PC-9 (cell line): ENCODE results near the gene STX12. TPM values are rescaled to one million over a fixed set of nuclear protein-coding genes. Genes with fewer than 3 reads are reported as not detected.

Experiments used
- BruUV-seq: library from RNA; stranded (reverse); fragments of 400-500 nt; replicated peaks from 2 replicates; lab custom pipeline; 2021; lab: Mats Ljungman, UMichigan
- CTCF ChIA-PET: fragments of 300-600 bp; sonication (Branson Sonifier 250); formaldehyde crosslinking; loops from one replicate; lab custom pipeline; 2022; ENCODE audit warnings: antibody characterized with exemption; lab: Charles Lee
- POLR2A ChIA-PET: fragments of 300-600 bp; sonication (Branson Sonifier 250); formaldehyde crosslinking; loops from one replicate; lab custom pipeline; 2022; ENCODE audit warnings: antibody characterized with exemption; ENCODE audit not compliant: unreplicated experiment; lab: Charles Lee
- DNase-seq, 2 experiments: peaks; one replicate each; pipeline versions ENCODE4 v3.0.0 to v3.0.0-alpha.2; 2015 to 2022; ENCODE audit warnings: mixed read lengths in 1 of 2
- H2AFZ ChIP-seq: fragments of 200-600 bp; sonication (generic); 2 replicates; pipeline ENCODE4 v1.8.1; 2017; ENCODE audit warnings: antibody characterized with exemption
- H3F3A ChIP-seq: fragments of 200-600 bp; sonication (generic); 2 replicates; pipeline ENCODE4 v1.8.1; 2017; ENCODE audit warnings: antibody characterized with exemption, mild to moderate bottlenecking, low read depth; ENCODE audit not compliant: insufficient read depth
- H3K27ac ChIP-seq: fragments of 200-600 bp; sonication (generic); 2 replicates; pipeline ENCODE4 v1.6.1; 2016; ENCODE audit warnings: mixed run types
- H3K27me3 ChIP-seq: fragments of 200-600 bp; sonication (generic); 2 replicates; pipeline ENCODE4 v1.6.1; 2016; ENCODE audit warnings: low read depth, mixed run types; ENCODE audit not compliant: insufficient read depth
- H3K36me3 ChIP-seq: fragments of 200-600 bp; sonication (generic); 2 replicates; pipeline ENCODE4 v1.6.1; 2016; ENCODE audit warnings: low read depth, mixed run types
- H3K4me1 ChIP-seq: fragments of 200-600 bp; sonication (generic); replicated peaks from 2 replicates; pipeline ENCODE4 v1.6.1; 2016; ENCODE audit warnings: mixed run types; ENCODE audit not compliant: insufficient read depth
- H3K4me2 ChIP-seq: fragments of 200-600 bp; sonication (generic); 2 replicates; pipeline ENCODE4 v1.6.1; 2017; ENCODE audit warnings: mixed run types
- H3K4me3 ChIP-seq: fragments of 200-600 bp; sonication (generic); 2 replicates; pipeline ENCODE4 v1.6.1; 2016; ENCODE audit warnings: mixed run types
- H3K79me2 ChIP-seq: fragments of 200-600 bp; sonication (generic); 2 replicates; pipeline ENCODE4 v1.6.1; 2017; ENCODE audit warnings: low read depth, mixed run types
- H3K9me2 ChIP-seq: fragments of 200-600 bp; sonication (generic); 2 replicates; pipeline ENCODE4 v1.8.1; 2017; ENCODE audit warnings: mild to moderate bottlenecking; ENCODE audit not compliant: insufficient read depth
- H3K9me3 ChIP-seq: fragments of 200-600 bp; sonication (generic); 2 replicates; pipeline ENCODE4 v1.8.1; 2016; ENCODE audit warnings: low read depth; ENCODE audit not compliant: insufficient read depth
- H4K20me1 ChIP-seq: fragments of 200-600 bp; sonication (generic); 2 replicates; pipeline ENCODE4 v1.8.1; 2017; ENCODE audit not compliant: insufficient read depth
- EZH2 ChIP-seq: fragments of 200-600 bp; sonication (generic); IDR thresholded peaks from 2 replicates; pipeline ENCODE4 v1.8.0; 2017; ENCODE audit warnings: antibody characterized with exemption, low read depth
- intact Hi-C: fragments of 100-400 bp; cut with micrococcal nuclease; formaldehyde crosslinking; loops from one replicate; pipeline ENCODE4 v1.10.0; 2022; ENCODE audit not compliant: unreplicated experiment
- total RNA-seq: library from RNA; stranded (reverse); gene quantifications from 2 replicates; pipeline ENCODE4 v1.2.3, GENCODE V29; 2021
- TF ChIP-seq, protein P1 (sequence below): fragments of 200-600 bp; sonication (generic); conservative IDR thresholded peaks from 2 replicates; pipeline ENCODE4 v1.6.1; 2017; ENCODE audit warnings: mixed run types, antibody characterized with exemption, mild to moderate bottlenecking, moderate library complexity

Gene STX12
- total RNA-seq, 1 experiment from 2014 or later: 23.7 TPM

DNA sequence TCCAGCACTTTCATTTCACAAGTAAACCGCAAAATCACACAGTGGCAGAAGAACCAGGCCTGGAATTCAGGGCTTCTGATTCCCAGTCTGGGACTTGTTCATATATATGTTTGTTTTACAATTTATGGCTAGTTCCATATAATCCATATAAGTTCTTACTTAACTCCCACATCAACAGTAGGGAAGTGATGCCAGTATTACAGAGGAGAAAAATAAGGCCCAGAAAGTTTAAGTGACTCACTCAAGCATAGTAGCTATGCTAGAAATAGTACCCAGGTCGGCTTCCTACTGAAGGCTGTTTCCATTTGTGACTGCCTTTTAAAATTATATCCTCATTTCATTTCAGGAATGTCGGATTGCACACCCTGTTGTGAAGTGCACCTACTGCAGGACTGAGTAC, 45.9 kb upstream of the STX12 start:
- CTCF ChIA-PET: interaction anchor here (0.6 kb wide), 1 partner anchor 426 kb away, joined by 4 read pairs; no protein-coding TSS in a partner anchor
- Histone ChIP-seq H2AFZ (no peak overlapping the region), H3F3A (no peaks in the 10 kb centered on the region), H3K4me2 (peak overlapping the region; percentile 89), H4K20me1 (no peaks in the 10 kb centered on the region), H3K9me2 (no peaks in the 10 kb centered on the region), H3K4me1 (no peaks in the 10 kb centered on the region), H3K27ac (no peak overlapping the region), H3K36me3 (no peaks in the 10 kb centered on the region), H3K9me3 (no peaks in the 10 kb centered on the region), H3K4me3 (no peak overlapping the region), H3K27me3 (no peaks in the 10 kb centered on the region), H3K79me2 (no peaks in the 10 kb centered on the region)
- intact Hi-C loops: no loop called here
- BruUV-seq: no TSS peak
- no peak for DNase-seq
- POLR2A ChIA-PET: no interaction called here
- no peak for TF ChIP-seq EZH2
- TF ChIP-seq, protein P1, sequence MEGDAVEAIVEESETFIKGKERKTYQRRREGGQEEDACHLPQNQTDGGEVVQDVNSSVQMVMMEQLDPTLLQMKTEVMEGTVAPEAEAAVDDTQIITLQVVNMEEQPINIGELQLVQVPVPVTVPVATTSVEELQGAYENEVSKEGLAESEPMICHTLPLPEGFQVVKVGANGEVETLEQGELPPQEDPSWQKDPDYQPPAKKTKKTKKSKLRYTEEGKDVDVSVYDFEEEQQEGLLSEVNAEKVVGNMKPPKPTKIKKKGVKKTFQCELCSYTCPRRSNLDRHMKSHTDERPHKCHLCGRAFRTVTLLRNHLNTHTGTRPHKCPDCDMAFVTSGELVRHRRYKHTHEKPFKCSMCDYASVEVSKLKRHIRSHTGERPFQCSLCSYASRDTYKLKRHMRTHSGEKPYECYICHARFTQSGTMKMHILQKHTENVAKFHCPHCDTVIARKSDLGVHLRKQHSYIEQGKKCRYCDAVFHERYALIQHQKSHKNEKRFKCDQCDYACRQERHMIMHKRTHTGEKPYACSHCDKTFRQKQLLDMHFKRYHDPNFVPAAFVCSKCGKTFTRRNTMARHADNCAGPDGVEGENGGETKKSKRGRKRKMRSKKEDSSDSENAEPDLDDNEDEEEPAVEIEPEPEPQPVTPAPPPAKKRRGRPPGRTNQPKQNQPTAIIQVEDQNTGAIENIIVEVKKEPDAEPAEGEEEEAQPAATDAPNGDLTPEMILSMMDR: no peak

DNA sequence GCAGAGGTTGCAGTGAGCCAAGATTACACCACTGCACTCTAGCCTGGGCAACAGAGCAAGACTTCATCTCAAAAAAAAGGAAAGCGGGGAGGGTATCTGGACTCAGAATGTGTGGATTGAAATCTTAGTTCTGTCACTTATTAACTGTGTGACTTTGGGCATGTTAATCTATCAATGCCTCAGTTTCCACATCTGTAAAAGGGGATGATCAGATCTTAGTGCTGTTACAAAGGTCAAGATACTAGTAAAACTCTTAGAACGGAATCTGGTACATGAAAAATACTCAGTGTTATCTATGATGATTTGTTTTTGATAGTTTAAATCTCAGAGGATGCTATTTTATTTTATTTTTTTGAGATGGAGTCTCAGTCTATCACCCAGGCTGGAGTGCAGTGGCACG, 36.8 kb upstream of the STX12 start:
- CTCF ChIA-PET: no interaction called here
- no peak overlapping the region for H3K4me2 ChIP-seq
- no peaks in the 10 kb centered on the region for H3K9me2 ChIP-seq
- TF ChIP-seq, protein P1: no peak
- no peak for TF ChIP-seq EZH2
- H2AFZ ChIP-seq: no peak overlapping the region
- no TSS peak for BruUV-seq
- H3K27me3 ChIP-seq: no peaks in the 10 kb centered on the region
- no peaks in the 10 kb centered on the region for H3K79me2 ChIP-seq
- POLR2A ChIA-PET: no interaction called here
- intact Hi-C loops: no loop called here
- H3K4me3 ChIP-seq: no peak overlapping the region
- H3K4me1 ChIP-seq: no peaks in the 10 kb centered on the region
- no peak overlapping the region for H3K27ac ChIP-seq
- no peaks in the 10 kb centered on the region for H3K36me3 ChIP-seq
- no peak for DNase-seq
- no peaks in the 10 kb centered on the region for H3F3A ChIP-seq
- H3K9me3 ChIP-seq: no peaks in the 10 kb centered on the region
- no peaks in the 10 kb centered on the region for H4K20me1 ChIP-seq

DNA sequence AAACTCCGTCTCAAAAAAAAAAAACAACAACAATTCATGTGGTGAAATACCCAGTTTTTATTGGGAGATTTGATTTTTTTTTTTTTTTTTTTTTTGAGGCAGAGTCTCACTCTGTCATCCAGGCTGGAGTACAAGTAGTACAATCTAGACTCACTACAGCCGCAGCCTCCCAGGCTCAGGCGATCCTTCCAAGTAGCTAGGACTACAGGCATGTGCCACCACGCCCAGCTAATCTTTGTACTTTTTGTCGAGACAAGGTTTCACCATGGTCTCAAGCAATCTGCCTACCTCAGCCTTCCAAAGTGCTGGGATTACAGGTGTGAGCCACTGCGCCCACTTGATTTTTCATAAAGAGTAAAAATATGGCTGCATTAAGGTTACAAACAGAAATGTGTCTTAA, 31.9 kb upstream of the STX12 start:
- Histone ChIP-seq H3F3A (no peaks in the 10 kb centered on the region), H3K4me3 (no peak overlapping the region), H3K27me3 (no peaks in the 10 kb centered on the region), H3K4me1 (no peaks in the 10 kb centered on the region), H3K79me2 (no peaks in the 10 kb centered on the region), H3K27ac (no peak overlapping the region), H3K9me3 (no peaks in the 10 kb centered on the region), H3K4me2 (no peak overlapping the region), H3K36me3 (no peaks in the 10 kb centered on the region), H3K9me2 (no peaks in the 10 kb centered on the region), H2AFZ (no peak overlapping the region), H4K20me1 (no peaks in the 10 kb centered on the region)
- TF ChIP-seq EZH2: no peak
- TF ChIP-seq, protein P1: no peak
- no TSS peak for BruUV-seq
- POLR2A ChIA-PET: no interaction called here
- intact Hi-C loops: no loop called here
- no peak for DNase-seq
- CTCF ChIA-PET: no interaction called here
